K562 (cell line): ENCODE results near the gene MPST.

Experiments used
- GATA2 ChIP-seq: sonication (generic); formaldehyde crosslinking; IDR thresholded peaks from 2 replicates; pipeline ENCODE4 v1.4.0; 2020; ENCODE audit warnings: mild to moderate bottlenecking, missing genetic modification reagents
- RBBP5 ChIP-seq: fragments of 200-600 bp; sonication (generic); IDR thresholded peaks from 2 replicates; pipeline ENCODE4 v1.6.1; 2012; ENCODE audit warnings: borderline replicate concordance, mild to moderate bottlenecking, low read length, control low read depth, inconsistent platforms; ENCODE audit not compliant: insufficient read depth, poor library complexity, severe bottlenecking
- TF ChIP-seq, protein P1 (sequence below), 3 experiments: IDR thresholded peaks in 2 of 3; conservative IDR thresholded peaks in 1 of 3; 2 replicates each; pipeline ENCODE4 v1.5.1; 2011 to 2012; ENCODE audit warnings: low read length in 3 of 3, mild to moderate bottlenecking in 3 of 3, control low read depth in 2 of 3, improper control_type of control experiment in 1 of 3, inconsistent platforms in 1 of 3, low read depth in 1 of 3, mixed read lengths in 1 of 3, moderate library complexity in 1 of 3; ENCODE audit not compliant: insufficient read depth in 2 of 3
- TF ChIP-seq, protein P2 (sequence below): fragments of 250-450 bp; sonication (Bioruptor Pico); IDR thresholded peaks from 2 replicates; pipeline ENCODE4 v1.5.0; 2020; ENCODE audit warnings: mild to moderate bottlenecking, borderline replicate concordance
- TF ChIP-seq, protein P3 (sequence below): fragments of 450-650 bp; IDR thresholded peaks from 2 replicates; pipeline ENCODE4 v1.6.1; 2016

DNA sequence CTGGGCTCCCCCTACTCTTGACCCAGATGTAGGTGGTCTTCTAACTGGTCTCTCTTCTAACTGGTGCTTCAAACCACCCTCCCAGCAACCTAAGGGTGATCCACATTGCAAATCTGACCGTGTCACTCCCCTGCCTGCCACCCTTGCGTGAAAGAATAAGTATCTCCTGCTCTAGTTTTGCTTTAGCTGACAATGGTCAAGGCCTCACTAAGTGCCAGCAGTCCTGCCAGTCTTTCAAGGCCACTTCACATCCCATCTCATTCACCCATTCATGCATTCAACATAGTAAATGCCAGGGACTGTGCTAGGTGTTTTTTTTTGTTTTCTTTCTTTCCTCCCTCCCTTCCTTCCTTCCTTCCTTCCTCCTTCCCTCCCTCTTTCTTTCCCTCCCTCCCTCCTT is 29.7 kb downstream of the MPST start:
- TF ChIP-seq GATA2 (CRISPR knock-in tag) (no peak), RBBP5 (no peak)
- TF ChIP-seq, protein P1, sequence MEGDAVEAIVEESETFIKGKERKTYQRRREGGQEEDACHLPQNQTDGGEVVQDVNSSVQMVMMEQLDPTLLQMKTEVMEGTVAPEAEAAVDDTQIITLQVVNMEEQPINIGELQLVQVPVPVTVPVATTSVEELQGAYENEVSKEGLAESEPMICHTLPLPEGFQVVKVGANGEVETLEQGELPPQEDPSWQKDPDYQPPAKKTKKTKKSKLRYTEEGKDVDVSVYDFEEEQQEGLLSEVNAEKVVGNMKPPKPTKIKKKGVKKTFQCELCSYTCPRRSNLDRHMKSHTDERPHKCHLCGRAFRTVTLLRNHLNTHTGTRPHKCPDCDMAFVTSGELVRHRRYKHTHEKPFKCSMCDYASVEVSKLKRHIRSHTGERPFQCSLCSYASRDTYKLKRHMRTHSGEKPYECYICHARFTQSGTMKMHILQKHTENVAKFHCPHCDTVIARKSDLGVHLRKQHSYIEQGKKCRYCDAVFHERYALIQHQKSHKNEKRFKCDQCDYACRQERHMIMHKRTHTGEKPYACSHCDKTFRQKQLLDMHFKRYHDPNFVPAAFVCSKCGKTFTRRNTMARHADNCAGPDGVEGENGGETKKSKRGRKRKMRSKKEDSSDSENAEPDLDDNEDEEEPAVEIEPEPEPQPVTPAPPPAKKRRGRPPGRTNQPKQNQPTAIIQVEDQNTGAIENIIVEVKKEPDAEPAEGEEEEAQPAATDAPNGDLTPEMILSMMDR (IDR thresholded peaks at IDR 0.05 in 2 of 3, conservative IDR thresholded peaks at IDR 0.05 in 1 of 3; ENCODE audit: insufficient read depth in 2 of 3, low read depth in 1 of 3, low read length in 3 of 3) = no peak
- TF ChIP-seq, protein P2, sequence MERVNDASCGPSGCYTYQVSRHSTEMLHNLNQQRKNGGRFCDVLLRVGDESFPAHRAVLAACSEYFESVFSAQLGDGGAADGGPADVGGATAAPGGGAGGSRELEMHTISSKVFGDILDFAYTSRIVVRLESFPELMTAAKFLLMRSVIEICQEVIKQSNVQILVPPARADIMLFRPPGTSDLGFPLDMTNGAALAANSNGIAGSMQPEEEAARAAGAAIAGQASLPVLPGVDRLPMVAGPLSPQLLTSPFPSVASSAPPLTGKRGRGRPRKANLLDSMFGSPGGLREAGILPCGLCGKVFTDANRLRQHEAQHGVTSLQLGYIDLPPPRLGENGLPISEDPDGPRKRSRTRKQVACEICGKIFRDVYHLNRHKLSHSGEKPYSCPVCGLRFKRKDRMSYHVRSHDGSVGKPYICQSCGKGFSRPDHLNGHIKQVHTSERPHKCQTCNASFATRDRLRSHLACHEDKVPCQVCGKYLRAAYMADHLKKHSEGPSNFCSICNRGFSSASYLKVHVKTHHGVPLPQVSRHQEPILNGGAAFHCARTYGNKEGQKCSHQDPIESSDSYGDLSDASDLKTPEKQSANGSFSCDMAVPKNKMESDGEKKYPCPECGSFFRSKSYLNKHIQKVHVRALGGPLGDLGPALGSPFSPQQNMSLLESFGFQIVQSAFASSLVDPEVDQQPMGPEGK (CRISPR knock-in tag) = no peak
- TF ChIP-seq, protein P3, sequence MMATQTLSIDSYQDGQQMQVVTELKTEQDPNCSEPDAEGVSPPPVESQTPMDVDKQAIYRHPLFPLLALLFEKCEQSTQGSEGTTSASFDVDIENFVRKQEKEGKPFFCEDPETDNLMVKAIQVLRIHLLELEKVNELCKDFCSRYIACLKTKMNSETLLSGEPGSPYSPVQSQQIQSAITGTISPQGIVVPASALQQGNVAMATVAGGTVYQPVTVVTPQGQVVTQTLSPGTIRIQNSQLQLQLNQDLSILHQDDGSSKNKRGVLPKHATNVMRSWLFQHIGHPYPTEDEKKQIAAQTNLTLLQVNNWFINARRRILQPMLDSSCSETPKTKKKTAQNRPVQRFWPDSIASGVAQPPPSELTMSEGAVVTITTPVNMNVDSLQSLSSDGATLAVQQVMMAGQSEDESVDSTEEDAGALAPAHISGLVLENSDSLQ = no peak
